ENCODE measurements around the gene ALOX12B.

DNA sequence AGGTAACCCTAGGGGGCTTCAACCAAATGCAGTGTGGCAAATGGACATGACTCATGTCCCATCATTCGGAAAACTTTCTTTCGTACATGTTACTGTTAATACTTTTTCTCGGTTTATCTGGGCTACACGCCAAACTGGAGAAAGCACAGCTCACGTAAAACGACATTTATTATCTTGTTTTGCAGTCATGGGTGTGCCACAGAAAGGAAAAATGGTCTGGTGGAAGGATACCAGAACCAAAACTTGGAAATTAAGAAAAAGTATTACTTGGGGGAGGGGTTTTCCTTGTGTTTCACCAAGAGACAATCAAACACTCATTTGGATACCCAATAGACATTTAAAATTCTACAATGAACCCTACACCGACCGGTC lies 25.1 kb downstream of the ALOX12B start:
- TF ChIP-seq, protein P1, sequence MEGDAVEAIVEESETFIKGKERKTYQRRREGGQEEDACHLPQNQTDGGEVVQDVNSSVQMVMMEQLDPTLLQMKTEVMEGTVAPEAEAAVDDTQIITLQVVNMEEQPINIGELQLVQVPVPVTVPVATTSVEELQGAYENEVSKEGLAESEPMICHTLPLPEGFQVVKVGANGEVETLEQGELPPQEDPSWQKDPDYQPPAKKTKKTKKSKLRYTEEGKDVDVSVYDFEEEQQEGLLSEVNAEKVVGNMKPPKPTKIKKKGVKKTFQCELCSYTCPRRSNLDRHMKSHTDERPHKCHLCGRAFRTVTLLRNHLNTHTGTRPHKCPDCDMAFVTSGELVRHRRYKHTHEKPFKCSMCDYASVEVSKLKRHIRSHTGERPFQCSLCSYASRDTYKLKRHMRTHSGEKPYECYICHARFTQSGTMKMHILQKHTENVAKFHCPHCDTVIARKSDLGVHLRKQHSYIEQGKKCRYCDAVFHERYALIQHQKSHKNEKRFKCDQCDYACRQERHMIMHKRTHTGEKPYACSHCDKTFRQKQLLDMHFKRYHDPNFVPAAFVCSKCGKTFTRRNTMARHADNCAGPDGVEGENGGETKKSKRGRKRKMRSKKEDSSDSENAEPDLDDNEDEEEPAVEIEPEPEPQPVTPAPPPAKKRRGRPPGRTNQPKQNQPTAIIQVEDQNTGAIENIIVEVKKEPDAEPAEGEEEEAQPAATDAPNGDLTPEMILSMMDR (IDR thresholded peaks at IDR 0.05) = no peak
- no peak for TF ChIP-seq POLR2A (IDR thresholded peaks at IDR 0.05)
